K562 (cell line): Measurements from ENCODE around the gene MMP19. TPM values are rescaled to one million over a fixed set of nuclear protein-coding genes. Genes with fewer than 3 reads are reported as not detected.

Source experiments
- ATAC-seq: fragments of 200-7000 bp; cut with Tn5 transposase; 3 replicates; pipeline ENCODE4 v1.9.1; 2020; ENCODE audit warnings: moderate library complexity
- BruUV-seq: library from RNA; stranded (reverse); fragments of 400-500 nt; replicated peaks from 2 replicates; lab custom pipeline; 2021; lab: Mats Ljungman, UMichigan
- CTCF ChIA-PET: fragments of 300-600 bp; formaldehyde crosslinking; extraction: SDS; loops from one replicate; lab custom pipeline; 2021; ENCODE audit warnings: low intra/inter-chr PET ratio; lab: Yijun Ruan, JAX
- POLR2A ChIA-PET: fragments of 300-600, 350-650 bp; sonication (Branson Sonifier 250); formaldehyde crosslinking; extraction: SDS; loops from one replicate; lab custom pipeline; 2021; ENCODE audit warnings: antibody characterized with exemption, inconsistent platforms; lab: Yijun Ruan, JAX
- DNase-seq, 4 experiments: peaks; one replicate each; pipeline versions ENCODE4 v3.0.0 to v3.0.0-alpha.2; 2011 to 2018; ENCODE audit warnings: low spot score in 3 of 4, mixed read lengths in 3 of 4; ENCODE audit errors: extremely low read depth in 1 of 4
- FAIRE-seq: peaks from 2 replicates; lab custom pipeline; 2011; peaks lifted over from hg19 to GRCh38; lab: Jason Lieb, UNC
- H2AFZ ChIP-seq: 2 replicates; pipeline ENCODE4 v1.6.0; 2011; ENCODE audit warnings: low read depth, low read length, control low read depth, inconsistent platforms
- H3K27ac ChIP-seq: fragments of 200-600 bp; 3 replicates; pipeline ENCODE4 v1.8.0; 2011; ENCODE audit warnings: low read depth, mild to moderate bottlenecking, control low read depth, inconsistent platforms, low read length, moderate library complexity, mixed read lengths; ENCODE audit errors: extremely low read depth
- H3K27me3 ChIP-seq, 2 experiments: fragments of 300-600 bp in 1 of 2; 2 replicates in 1 of 2; 3 replicates in 1 of 2; pipeline versions ENCODE4 v1.6.0 to v1.8.0; 2011; ENCODE audit warnings: inconsistent platforms in 2 of 2, low read length in 2 of 2, mild to moderate bottlenecking in 1 of 2, mixed read lengths in 1 of 2, moderate library complexity in 1 of 2; ENCODE audit not compliant: control insufficient read depth in 2 of 2, insufficient read depth in 2 of 2
- H3K36me3 ChIP-seq: fragments of 300-600 bp; 3 replicates; pipeline ENCODE4 v1.8.0; 2011; ENCODE audit warnings: mild to moderate bottlenecking, low read length, inconsistent platforms; ENCODE audit not compliant: control insufficient read depth, insufficient read depth
- H3K4me1 ChIP-seq, 2 experiments: fragments of 200-600 bp in 1 of 2; replicated peaks in 1 of 2; 2 replicates in 1 of 2; 3 replicates in 1 of 2; pipeline versions ENCODE4 v1.5.1 to v1.8.0; 2011; ENCODE audit warnings: inconsistent platforms in 2 of 2, low read length in 2 of 2, mild to moderate bottlenecking in 1 of 2, mixed read lengths in 1 of 2, moderate library complexity in 1 of 2; ENCODE audit not compliant: control insufficient read depth in 2 of 2, insufficient read depth in 2 of 2
- H3K4me2 ChIP-seq: 2 replicates; pipeline ENCODE4 v1.6.1; 2011; ENCODE audit warnings: low read length, control low read depth, inconsistent platforms, mixed read lengths; ENCODE audit not compliant: insufficient read depth
- H3K4me3 ChIP-seq: fragments of 200-600 bp; sonication (generic), shearing (Covaris generic); 2 replicates; pipeline ENCODE4 v1.5.1; 2016; ENCODE audit warnings: control low read depth, inconsistent platforms
- H3K79me2 ChIP-seq: fragments of 200-600 bp; 3 replicates; pipeline ENCODE4 v1.8.0; 2011; ENCODE audit warnings: low read length, inconsistent platforms; ENCODE audit not compliant: control insufficient read depth, insufficient read depth
- H3K9ac ChIP-seq, 2 experiments: 2 replicates each; pipeline versions ENCODE4 v1.6.0 to v1.6.1; 2011; ENCODE audit warnings: low read depth in 2 of 2, low read length in 2 of 2, control low read depth in 1 of 2, inconsistent platforms in 1 of 2, mild to moderate bottlenecking in 1 of 2, mixed read lengths in 1 of 2; ENCODE audit not compliant: insufficient read depth in 1 of 2
- H3K9me1 ChIP-seq: one replicate; pipeline ENCODE4 v1.6.0; 2011; ENCODE audit warnings: inconsistent platforms, mild to moderate bottlenecking, low read length, moderate library complexity; ENCODE audit not compliant: control insufficient read depth, insufficient read depth
- H3K9me3 ChIP-seq: replicated peaks from 2 replicates; pipeline ENCODE4 v1.5.1; 2011; ENCODE audit warnings: low read depth, low read length, inconsistent platforms; ENCODE audit not compliant: control insufficient read depth, insufficient read depth
- H4K20me1 ChIP-seq: replicated peaks from 2 replicates; pipeline ENCODE4 v1.6.1; 2011; ENCODE audit warnings: low read length, inconsistent platforms, mixed read lengths; ENCODE audit not compliant: control insufficient read depth, insufficient read depth
- ATF1 ChIP-seq, 2 experiments: fragments of 450-650 bp in 1 of 2; IDR thresholded peaks; 2 replicates each; pipeline ENCODE4 v1.6.1; 2016; ENCODE audit warnings: missing compliant biosample characterization in 1 of 2, missing genetic modification characterization in 1 of 2
- CBFB ChIP-seq: sonication (generic); formaldehyde crosslinking; IDR thresholded peaks from 2 replicates; pipeline ENCODE4 v1.4.0; 2020; ENCODE audit warnings: mild to moderate bottlenecking, missing genetic modification reagents
- CREBBP ChIP-seq: IDR thresholded peaks from one replicate; pipeline ENCODE4 v1.6.1; 2012; ENCODE audit warnings: low read depth, mild to moderate bottlenecking, control low read depth, inconsistent platforms, low read length
- DPF2 ChIP-seq: fragments of 450-650 bp; IDR thresholded peaks from 2 replicates; pipeline ENCODE4 v1.6.1; 2016
- HDAC2 ChIP-seq: fragments of 450-650 bp; IDR thresholded peaks from 2 replicates; pipeline ENCODE4 v1.6.1; 2016; ENCODE audit warnings: mild to moderate bottlenecking
- LCOR ChIP-seq: sonication (generic); formaldehyde crosslinking; IDR thresholded peaks from 2 replicates; pipeline ENCODE4 v1.8.0; 2022; ENCODE audit warnings: mild to moderate bottlenecking, missing genetic modification reagents
- MAFK ChIP-seq: IDR thresholded peaks from 2 replicates; pipeline ENCODE4 v1.6.1; 2011; ENCODE audit warnings: low read length, improper control_type of control experiment
- MECOM ChIP-seq: fragments of 250-450 bp; sonication (Bioruptor Pico); IDR thresholded peaks from 2 replicates; pipeline ENCODE4 v1.8.0; 2022; ENCODE audit warnings: inconsistent platforms
- MXD1 ChIP-seq: fragments of 250-450 bp; sonication (Bioruptor Pico); IDR thresholded peaks from 2 replicates; pipeline ENCODE4 v1.8.0; 2021; ENCODE audit warnings: borderline replicate concordance, mild to moderate bottlenecking, moderate library complexity; ENCODE audit not compliant: poor library complexity, severe bottlenecking
- NFE2 ChIP-seq: IDR thresholded peaks from 2 replicates; pipeline ENCODE4 v1.6.1; 2014; ENCODE audit warnings: antibody characterized with exemption, low read depth
- POLR2G ChIP-seq: fragments of 200-400 bp; formaldehyde crosslinking; IDR thresholded peaks from 2 replicates; pipeline ENCODE4 v1.6.1; 2017; ENCODE audit warnings: low read depth, mild to moderate bottlenecking, antibody characterized with exemption, low read length, moderate library complexity
- SFPQ ChIP-seq: fragments of 200-400 bp; formaldehyde crosslinking; IDR thresholded peaks from 2 replicates; pipeline ENCODE4 v1.6.1; 2017; ENCODE audit warnings: mild to moderate bottlenecking, low read depth, low read length, moderate library complexity
- SMAD1 ChIP-seq: fragments of 150-350 bp; IDR thresholded peaks from 2 replicates; pipeline ENCODE4 v1.6.1; 2014; ENCODE audit warnings: low read length, low read depth; ENCODE audit not compliant: partially characterized antibody
- XRCC4 ChIP-seq: IDR thresholded peaks from one replicate; pipeline ENCODE4 v1.6.1; 2011; ENCODE audit not compliant: insufficient read depth, insufficient read length; ENCODE audit errors: extremely low read depth
- ZC3H4 ChIP-seq: sonication (generic); formaldehyde crosslinking; IDR thresholded peaks from 2 replicates; pipeline ENCODE4 v1.9.0; 2021; ENCODE audit warnings: missing genetic modification reagents, borderline replicate concordance
- ZNF232 ChIP-seq: sonication (generic); formaldehyde crosslinking; IDR thresholded peaks from 2 replicates; pipeline ENCODE4 v1.8.0; 2022; ENCODE audit warnings: mild to moderate bottlenecking, missing genetic modification reagents
- ZNF24 ChIP-seq: fragments of 450-650 bp; IDR thresholded peaks from 2 replicates; pipeline ENCODE4 v1.6.1; 2016
- ZNF561 ChIP-seq: fragments of 450-650 bp; formaldehyde crosslinking; conservative IDR thresholded peaks from 2 replicates; pipeline ENCODE4 v1.4.0; 2020; ENCODE audit warnings: mild to moderate bottlenecking, moderate library complexity
- ZNF695 ChIP-seq: fragments of 450-650 bp; formaldehyde crosslinking; IDR thresholded peaks from 2 replicates; pipeline ENCODE4 v1.4.0; 2020; ENCODE audit warnings: mild to moderate bottlenecking, moderate library complexity
- WGBS: fragments of 100-300 bp; shearing (Covaris generic); methylation state at CpG from one replicate; pipeline ENCODE4 v1.1.6; 2016; ENCODE audit warnings: low coverage, mixed read lengths; ENCODE audit not compliant: insufficient coverage; ENCODE audit errors: missing lambda C conversion rate; 5-methylcytosine and 5-hydroxymethylcytosine counted together
- in situ Hi-C: fragments of 300-500 bp; cut with MboI; formaldehyde crosslinking; loops from 4 replicates; pipeline ENCODE4 v1.15.0; 2018; ENCODE audit warnings: inconsistent platforms, mixed read lengths
- intact Hi-C: fragments of 100-400 bp; cut with micrococcal nuclease; formaldehyde crosslinking; loops from 2 replicates; pipeline ENCODE4 v1.14.2; 2022
- polyA plus RNA-seq, 8 experiments: library from polyadenylated mRNA; depleted of rRNA in 4 of 8; stranded (reverse) in 5 of 8; unstranded in 3 of 8; fragments of >200 nt; fragmentation: Nextera tagmentation in 2 of 8; fragmentation: Illumina TruSeq in 1 of 8; extraction: Ambion mirVana in 2 of 8; extraction: Trizol in 1 of 8; gene quantifications; 2 replicates each; pipeline versions ENCODE4 v1.2.1 to v1.2.3, GENCODE V29; 2011 to 2014; ENCODE audit warnings: inconsistent platforms in 1 of 8, missing spikeins in 1 of 8
- total RNA-seq, 7 experiments: library from RNA; depleted of rRNA in 6 of 7; stranded (reverse); fragments of >200 nt in 6 of 7; fragmentation: Illumina TruSeq in 2 of 7; extraction: Trizol in 2 of 7; gene quantifications; 2 replicates each; pipeline versions ENCODE4 v1.2.1 to v1.2.3, GENCODE V29; 2011 to 2021; ENCODE audit warnings: low replicate concordance in 1 of 7
- TF ChIP-seq, protein P1 (sequence below): fragments of 450-650 bp; IDR thresholded peaks from 2 replicates; pipeline ENCODE4 v1.6.1; 2016; ENCODE audit warnings: antibody characterized with exemption

Gene MMP19
- total and polyA plus RNA-seq, 9 of the 15 experiments (the other 6 are each of a cell fraction or from before 2014, with no cell fraction given), result 0.14 to 1.6 (median 0.66) TPM

DNA sequence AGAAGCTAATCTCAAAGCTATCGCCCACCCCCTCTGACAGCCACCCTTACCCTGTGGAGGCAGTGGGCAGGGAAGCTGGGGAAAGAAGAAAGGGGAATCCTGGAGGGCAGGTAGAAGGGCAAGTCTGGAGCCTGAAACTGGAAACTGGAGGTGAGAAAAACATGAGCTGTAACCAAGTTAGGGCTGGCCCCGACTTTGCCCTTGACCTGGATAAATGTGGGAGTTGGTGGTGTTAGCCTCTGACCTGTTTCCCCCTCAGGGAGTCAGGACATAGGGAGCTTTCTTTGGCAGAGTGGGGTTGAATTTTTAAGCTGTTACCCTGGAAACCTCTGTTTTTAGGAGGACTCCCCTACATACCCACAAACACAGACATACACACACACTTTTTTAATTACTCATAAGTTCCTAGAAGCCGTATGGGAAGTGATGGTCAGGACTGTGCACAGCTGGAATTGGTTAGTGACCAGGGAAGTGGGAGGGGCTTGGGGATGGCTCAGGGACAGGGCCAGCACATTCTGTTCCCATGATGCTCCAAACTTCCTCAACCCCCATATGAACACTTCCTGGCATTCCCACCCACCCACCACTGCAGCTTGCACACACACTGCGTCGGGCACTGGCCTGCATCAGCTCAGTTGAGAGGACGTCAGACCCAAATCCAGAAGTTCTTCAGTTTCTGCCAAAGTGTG lies 5.0 kb upstream of the MMP19 start:
- WGBS, result 17% methylated on average over 6 of the region's 6 CpGs
- H3K4me1 ChIP-seq, result peaks cover 9 to 23% of the 10 kb centered on the region in 2 experiments
- no peaks in the 10 kb centered on the region for H3K9me3 ChIP-seq
- 0 out of 2 replicates have a peak overlapping the region, but pooled peaks have one; percentile 1 for H3K4me3 ChIP-seq
- H3K27ac ChIP-seq, result peak overlapping the region; percentile 46
- no peaks in the 10 kb centered on the region for H3K9me1 ChIP-seq
- DNase-seq (peak; percentile 70 to 89 (median 76)), ATAC-seq (peak; percentile 91), FAIRE-seq (peak; percentile 88)
- H3K4me2 ChIP-seq, result peak overlapping the region; percentile 64
- H2AFZ ChIP-seq, result peak overlapping the region; percentile 93
- H3K79me2 ChIP-seq, result peaks cover 3% of the 10 kb centered on the region; the same call in 1 of the 3 replicates
- ChIA-PET POLR2A (interaction anchor here (0.6 to 2.1 kb wide), 14 partner anchors 9 to 194 kb away, joined by 3 to 8 read pairs (median 3); partner anchors contain the start of gene DNAJC14), CTCF (no interaction called here)
- in situ Hi-C loops (no loop called here), intact Hi-C loops (no loop called here)
- H3K9ac ChIP-seq, result peak overlapping the region; percentile 40 to 78; a peak in 3 of 4 replicates
- no peaks in the 10 kb centered on the region for H3K36me3 ChIP-seq
- no peaks in the 10 kb centered on the region for H4K20me1 ChIP-seq
- BruUV-seq, result no TSS peak
- no peaks in the 10 kb centered on the region for H3K27me3 ChIP-seq
- no peak for TF ChIP-seq MAFK
- TF ChIP-seq MECOM (CRISPR knock-in tag), result no peak
- TF ChIP-seq SFPQ, result no peak
- no peak for TF ChIP-seq LCOR (CRISPR knock-in tag)
- no peak for TF ChIP-seq ZNF24
- no peak for TF ChIP-seq DPF2
- TF ChIP-seq, protein P1, sequence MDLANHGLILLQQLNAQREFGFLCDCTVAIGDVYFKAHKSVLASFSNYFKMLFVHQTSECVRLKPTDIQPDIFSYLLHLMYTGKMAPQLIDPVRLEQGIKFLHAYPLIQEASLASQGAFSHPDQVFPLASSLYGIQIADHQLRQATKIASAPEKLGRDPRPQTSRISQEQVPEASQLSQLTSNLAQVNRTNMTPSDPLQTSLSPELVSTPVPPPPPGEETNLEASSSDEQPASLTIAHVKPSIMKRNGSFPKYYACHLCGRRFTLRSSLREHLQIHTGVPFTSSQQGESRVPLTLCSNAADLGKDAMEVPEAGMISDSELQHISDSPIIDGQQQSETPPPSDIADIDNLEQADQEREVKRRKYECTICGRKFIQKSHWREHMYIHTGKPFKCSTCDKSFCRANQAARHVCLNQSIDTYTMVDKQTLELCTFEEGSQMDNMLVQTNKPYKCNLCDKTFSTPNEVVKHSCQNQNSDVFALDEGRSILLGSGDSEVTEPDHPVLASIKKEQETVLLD, result no peak
- no peak for TF ChIP-seq HDAC2
- no peak for TF ChIP-seq ZC3H4
- TF ChIP-seq ZNF232, result no peak
- TF ChIP-seq CREBBP, result no peak
- TF ChIP-seq MXD1 (CRISPR knock-in tag), result no peak
- no peak for TF ChIP-seq ZNF561 (CRISPR knock-in tag)
- TF ChIP-seq XRCC4, result no peak
- no peak for TF ChIP-seq ATF1 (CRISPR knock-in tag; IDR thresholded peaks at IDR 0.05)
- no peak for TF ChIP-seq ATF1 (tag; IDR thresholded peaks at IDR 0.05)
- TF ChIP-seq ZNF695 (CRISPR knock-in tag), result no peak
- no peak for TF ChIP-seq CBFB (CRISPR knock-in tag)
- no peak for TF ChIP-seq NFE2
- no peak for TF ChIP-seq SMAD1
- TF ChIP-seq POLR2G, result peak; percentile 54
